HG02852 (cell line): ENCODE measurements around the gene NHEJ1.

Source experiments
- ATAC-seq: cut with Tn5 transposase; IDR thresholded peaks from one replicate; pipeline ENCODE4 v1.9.1; 2021; ENCODE audit warnings: mild to moderate bottlenecking, moderate library complexity; ENCODE audit not compliant: unreplicated experiment

NHEJ1 gene

GRCh38 chr2:219060821-219061791 lies 99.5 kb downstream of the NHEJ1 start, which contains the start of gene IHH:
Gene IHH, minus strand, starts transcription at chr2:219060921. Its CDS starts 454 bp downstream, at chr2:219060467.
- no peak for ATAC-seq

- no peak for ATAC-seq
These were observed 100.6 kb downstream of the NHEJ1 start for GRCh38 chr2:219059725-219060682.

GRCh38 chr2:219059375-219059724 lies 101.3 kb downstream of the NHEJ1 start:
- no peak for ATAC-seq

- ATAC-seq, result no peak
These were observed 101.9 kb downstream of the NHEJ1 start for GRCh38 chr2:219058541-219059374.

GRCh38 chr2:219057709-219058540 lies 102.7 kb downstream of the NHEJ1 start:
- ATAC-seq, result peak; percentile 90

- ATAC-seq, result no peak
These were observed 103.5 kb downstream of the NHEJ1 start for GRCh38 chr2:219056896-219057708.

GRCh38 chr2:219056176-219056895 lies 104.3 kb downstream of the NHEJ1 start:
- ATAC-seq, result no peak

- ATAC-seq, result no peak
These were observed 105.4 kb downstream of the NHEJ1 start for GRCh38 chr2:219054956-219055903.

- no peak for ATAC-seq
These were observed 111.3 kb downstream of the NHEJ1 start for GRCh38 chr2:219049282-219049681.

GRCh38 chr2:219045937-219046550 lies 114.6 kb downstream of the NHEJ1 start:
- no peak for ATAC-seq

GRCh38 chr2:219042750-219043149 lies 117.9 kb downstream of the NHEJ1 start:
- no peak for ATAC-seq

- no peak for ATAC-seq
These were observed 118.5 kb downstream of the NHEJ1 start for GRCh38 chr2:219042157-219042556.

GRCh38 chr2:219041252-219041651 lies 119.4 kb downstream of the NHEJ1 start, which contains the start of gene CFAP65:
Gene CFAP65, minus strand, starts transcription at chr2:219041516. Its CDS starts 2,468 bp downstream, at chr2:219039048.
- no peak for ATAC-seq

- no peak for ATAC-seq
These were observed 122.0 kb downstream of the NHEJ1 start for GRCh38 chr2:219038600-219038999.

GRCh38 chr2:219037783-219038499 lies 122.7 kb downstream of the NHEJ1 start:
- ATAC-seq, result no peak

- ATAC-seq, result no peak
These were observed 124.7 kb downstream of the NHEJ1 start for GRCh38 chr2:219035942-219036341.
